Left colon (tissue), 2 donors: ENCODE data around the gene KIAA1958. TPM values are rescaled to one million over a fixed set of nuclear protein-coding genes. Genes with fewer than 3 reads are reported as not detected.
"Not testable (repeated sequence)": the region's sequence is repeated elsewhere in the genome, so short reads cannot be mapped to it uniquely, and the experiment has no call there.

Experiments used
- ATAC-seq: fragments of 200-7000 bp; cut with Tn5 transposase; one replicate; pipeline ENCODE4 v1.9.1; 2020; ENCODE audit warnings: mild to moderate bottlenecking, moderate library complexity
- DNase-seq, 2 donors: peaks; one replicate each; pipeline ENCODE4 v3.0.0-alpha.2; 2020
- intact Hi-C, 2 donors: fragments of 100-400 bp; cut with DNase I in 1 of 2; cut with micrococcal nuclease in 1 of 2; formaldehyde crosslinking; loops; one replicate each; pipeline versions ENCODE4 v1.11.2 to v1.14.0; 2022; cut with DNase I, micrococcal nuclease
- total RNA-seq, 2 donors: library from RNA; stranded (reverse); fragmentation: NEBNext Ultra II Directional; extraction: Animal tissue kit (Norgen Biotek cat#: 25700); gene quantifications; one replicate each; pipeline ENCODE4 v1.2.1, GENCODE V29; 2021
- donor health status: DM: no; HTN: no; CAD: no.
- donor health status: DM: yes; HTN: yes; CAD: no.

KIAA1958 gene
- total RNA-seq, 2 donors from 2014 or later = 8.7 to 9.5 TPM

DNA sequence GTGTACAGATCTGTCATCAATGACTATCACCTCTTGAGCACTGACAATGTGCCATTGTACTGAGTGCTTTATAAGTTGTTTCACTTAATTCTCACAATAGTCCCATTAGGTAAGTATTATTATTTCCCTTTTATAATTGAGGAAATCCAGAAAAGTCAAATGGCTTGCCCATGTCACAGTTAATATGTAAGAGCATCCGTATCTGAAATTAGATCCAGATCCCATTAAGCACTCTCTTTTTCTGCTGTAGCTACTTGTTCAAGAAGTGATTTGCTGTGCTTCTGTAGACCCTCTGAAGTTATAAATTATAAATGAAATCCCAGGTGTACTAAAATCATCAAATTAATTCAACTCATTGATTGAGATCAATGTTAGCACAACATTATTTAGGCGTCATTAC lies 136.6 kb downstream of the KIAA1958 start:
- no peak for ATAC-seq
- intact Hi-C loops = no loop called here
- no peak for DNase-seq

DNA sequence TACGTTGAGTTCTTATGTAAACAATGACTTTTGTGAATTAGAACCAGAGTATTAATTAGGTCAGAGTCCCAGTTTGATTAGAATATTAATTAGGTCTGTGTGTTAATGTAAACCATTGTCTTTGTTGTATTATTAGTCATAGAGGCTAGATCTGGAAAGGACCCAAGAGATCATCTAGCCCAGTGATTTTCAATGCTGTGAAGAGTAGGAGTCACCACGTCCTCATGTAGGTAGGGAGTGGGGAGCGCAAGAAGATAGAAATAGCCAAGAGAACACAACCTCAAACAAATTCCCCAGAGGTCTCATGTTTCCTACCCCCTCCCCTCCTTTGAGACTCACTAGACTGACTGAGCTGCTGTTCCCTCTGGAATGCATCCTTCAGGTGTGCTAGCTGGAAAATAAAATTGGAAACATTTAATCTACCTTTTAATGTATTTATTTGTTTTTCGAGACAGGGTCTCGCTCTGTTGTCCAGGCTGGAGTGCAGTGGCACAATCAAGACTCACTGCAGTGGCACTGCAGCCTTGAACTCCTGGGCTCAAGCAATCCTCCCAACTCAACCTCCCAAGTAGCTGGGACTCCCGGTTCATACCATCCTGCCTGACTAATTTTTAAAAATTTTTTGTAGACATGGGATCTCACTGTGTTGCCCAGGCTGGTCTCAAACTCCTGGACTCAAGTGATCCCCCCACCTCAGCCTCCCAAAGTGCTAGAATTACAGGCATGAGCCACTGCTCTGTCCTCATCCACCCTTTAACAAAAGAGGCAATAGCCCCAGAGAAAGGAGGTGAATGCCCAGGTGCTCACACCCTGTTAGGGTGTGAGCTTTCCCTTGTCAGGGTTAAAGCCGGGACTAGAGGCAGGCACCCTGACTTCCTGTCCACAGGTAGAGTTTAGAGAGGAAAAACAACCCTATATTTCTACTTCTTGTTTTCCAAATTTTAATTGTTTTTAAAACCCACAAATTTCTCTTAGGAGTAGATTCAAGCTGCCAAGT lies 138.4 kb downstream of the KIAA1958 start:
- no peak for ATAC-seq
- no peak for DNase-seq
- intact Hi-C loops = no loop called here

DNA sequence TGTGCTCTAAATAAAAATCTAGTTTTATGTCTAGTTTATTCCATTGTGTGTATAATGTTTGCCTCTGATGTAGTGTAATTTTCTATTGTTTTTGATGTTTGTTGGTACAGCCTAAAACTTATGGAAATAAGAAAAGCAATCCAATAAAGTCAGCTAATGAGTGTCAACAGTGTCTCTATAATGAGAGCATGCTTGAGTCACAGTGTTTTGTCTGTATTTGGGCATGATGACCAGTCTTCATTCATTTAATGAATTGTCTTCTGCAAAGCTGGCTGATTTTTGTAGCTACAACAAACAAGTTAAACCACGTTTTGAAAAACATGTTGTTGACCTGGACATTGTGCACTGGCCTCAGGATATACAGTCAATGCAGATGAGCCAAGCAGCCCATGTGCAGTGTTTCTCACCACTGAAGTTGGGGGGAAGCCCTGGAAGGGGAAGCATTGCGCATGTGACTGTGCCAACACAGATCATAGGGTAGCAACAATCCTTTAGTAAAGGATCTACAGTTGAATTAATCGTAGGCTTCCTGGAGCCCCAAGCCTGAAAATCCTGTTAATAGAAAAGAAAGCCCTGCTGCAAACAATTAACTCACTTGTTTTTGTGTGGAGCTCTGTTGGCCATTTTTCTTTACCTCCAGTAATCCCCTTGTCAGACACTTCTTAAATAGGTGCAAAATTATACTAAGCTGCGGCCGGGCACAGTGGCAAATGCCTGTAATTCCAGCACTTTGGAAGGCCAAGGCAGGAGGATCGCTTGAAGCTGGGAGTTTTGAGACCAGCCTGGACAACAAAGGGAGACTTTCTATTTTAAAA lies 143.3 kb downstream of the KIAA1958 start:
- DNase-seq (no peak), ATAC-seq (no peak)
- intact Hi-C loops = no loop called here

DNA sequence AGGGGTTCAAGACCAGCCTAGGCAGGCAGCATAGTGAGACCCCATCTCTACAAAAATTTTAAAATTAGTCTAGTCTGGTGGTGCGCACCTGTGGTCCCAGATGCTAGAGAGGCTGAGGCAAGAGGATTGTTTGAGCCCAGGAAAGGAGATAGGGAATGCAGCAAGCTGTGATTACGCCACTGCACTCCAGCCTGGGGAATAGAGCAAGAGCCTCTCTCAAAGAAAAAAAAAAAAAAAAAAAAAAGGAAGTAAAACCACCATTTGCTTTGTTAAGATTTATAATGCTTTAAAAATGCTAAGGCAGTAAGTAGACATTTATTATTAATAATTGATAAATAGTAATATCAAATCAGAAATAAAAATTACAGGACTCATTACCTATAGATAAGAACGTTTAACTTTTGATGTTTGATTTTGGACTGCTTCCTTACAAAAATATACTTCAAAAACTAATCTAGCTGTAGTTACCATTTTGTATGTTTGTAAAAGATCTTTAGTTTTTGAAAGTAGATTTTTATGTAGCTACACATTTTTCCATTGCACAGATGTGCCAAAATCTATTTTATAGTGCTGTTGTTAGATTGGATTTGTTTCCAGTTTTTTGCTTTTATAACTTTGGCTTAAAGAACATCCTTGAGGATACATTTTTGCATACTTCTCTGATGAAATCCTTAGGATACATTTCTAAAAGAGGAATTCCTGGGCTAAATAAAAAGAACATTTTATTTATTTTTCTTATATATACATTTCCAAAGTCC lies 144.9 kb downstream of the KIAA1958 start:
- ATAC-seq (no peak), DNase-seq (no peak)
- intact Hi-C loops = no loop called here

DNA sequence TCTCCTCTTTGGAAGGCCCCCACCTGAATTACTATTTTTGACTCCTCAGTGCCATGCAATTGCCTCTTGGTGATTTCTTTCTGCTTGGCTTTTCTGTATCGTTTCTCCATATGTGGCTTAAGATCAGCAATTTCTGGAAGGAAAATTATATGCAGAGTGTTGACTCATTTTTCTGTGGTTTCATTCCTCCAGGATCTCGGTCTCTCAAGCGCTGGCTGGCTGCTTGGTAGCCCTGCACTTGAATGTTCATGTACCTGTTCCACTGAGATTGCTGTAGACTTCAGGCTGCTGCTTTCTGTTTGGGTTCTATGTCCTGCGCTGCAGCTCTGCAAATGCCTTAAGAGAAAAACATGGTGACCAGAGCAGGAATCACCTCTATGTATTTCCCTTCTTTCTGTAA lies 153.7 kb downstream of the KIAA1958 start:
- intact Hi-C loops = no loop called here
- DNase-seq (no peak), ATAC-seq (no peak)

DNA sequence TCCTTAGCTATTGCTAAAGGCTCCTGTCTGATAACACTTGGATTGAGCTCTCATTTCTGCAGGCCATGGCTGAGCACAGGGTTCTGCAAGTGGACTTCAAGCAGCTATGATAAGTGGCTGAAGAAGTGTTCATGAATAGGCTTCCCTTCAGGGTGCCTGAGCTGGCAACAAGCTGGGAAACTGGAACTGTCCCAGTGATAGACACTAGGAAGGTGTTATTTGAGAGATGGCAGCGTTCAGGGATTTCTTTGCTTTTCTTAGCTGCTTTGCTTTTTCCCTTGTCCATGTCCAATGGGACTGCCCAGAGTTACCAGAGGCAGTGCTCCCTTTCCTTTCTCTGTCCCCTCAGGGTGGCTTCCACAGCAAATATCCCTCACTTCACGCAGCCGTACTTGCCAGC lies 155.5 kb downstream of the KIAA1958 start:
- ATAC-seq = no peak
- intact Hi-C loops = no loop called here

DNA sequence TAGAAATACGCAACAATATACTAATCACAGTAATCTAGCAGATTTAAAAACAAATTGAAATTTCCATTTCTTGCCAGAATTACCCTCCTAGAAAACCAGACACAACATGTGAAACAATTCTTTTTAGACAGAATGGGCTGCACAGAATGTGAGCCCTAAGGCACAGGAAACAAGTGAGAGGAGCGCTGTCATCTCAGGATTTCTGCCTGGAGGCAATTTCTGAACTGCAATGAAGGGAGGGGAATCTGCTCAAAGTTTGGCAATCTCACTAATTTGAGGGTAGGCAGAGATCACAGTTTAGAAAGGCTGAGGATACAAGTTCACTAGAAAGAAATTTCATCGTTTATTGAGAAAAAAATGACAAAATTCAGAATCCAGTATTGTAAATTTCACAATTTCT lies 161.0 kb downstream of the KIAA1958 start:
- intact Hi-C loops = no loop called here
- DNase-seq (no peak), ATAC-seq (no peak)

More for the DNA sequence above, 155.5 kb downstream of the KIAA1958 start:
- no peak for DNase-seq

DNA sequence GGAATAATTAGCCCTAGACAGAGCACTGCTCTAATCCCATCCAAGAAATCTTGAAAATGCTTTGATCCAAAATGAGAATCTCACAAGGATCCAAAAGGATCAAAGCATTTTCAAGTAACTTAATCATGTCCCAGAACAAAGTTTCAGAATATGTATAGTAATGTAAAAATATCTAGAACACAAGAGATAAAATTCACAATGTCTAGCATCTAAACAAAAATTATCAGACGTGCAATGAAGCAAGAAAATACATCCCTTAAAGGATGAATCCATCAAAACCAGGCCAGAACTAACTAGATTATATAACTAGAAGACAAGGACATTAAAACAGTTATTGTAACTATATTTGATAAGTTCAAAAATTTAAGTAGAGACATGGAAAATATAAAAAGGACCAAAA lies 162.0 kb downstream of the KIAA1958 start:
- no peak for ATAC-seq
- intact Hi-C loops = no loop called here

DNA sequence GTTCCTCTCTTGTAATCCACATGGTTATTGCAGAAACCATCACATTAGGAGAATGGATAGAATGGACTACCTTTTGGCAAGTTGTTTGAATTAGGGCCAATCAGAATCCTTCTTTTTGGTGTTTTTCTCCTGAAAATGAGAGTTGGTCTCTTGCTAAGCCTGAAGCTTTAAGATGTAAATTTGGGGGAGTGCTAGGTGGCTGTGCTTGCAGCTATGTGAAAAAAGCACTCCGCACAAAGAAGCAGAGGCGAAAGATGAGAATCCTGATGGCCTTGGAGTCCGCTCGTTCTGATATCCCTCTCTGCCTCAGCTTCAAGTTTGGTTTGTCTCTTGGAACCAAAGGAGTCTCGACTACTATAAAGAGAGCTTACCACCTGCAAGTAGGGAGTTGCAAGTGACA lies 167.7 kb downstream of the KIAA1958 start:
- intact Hi-C loops = no loop called here
- DNase-seq (no peak), ATAC-seq (no peak)

More for the DNA sequence above, 162.0 kb downstream of the KIAA1958 start:
- DNase-seq = no peak

DNA sequence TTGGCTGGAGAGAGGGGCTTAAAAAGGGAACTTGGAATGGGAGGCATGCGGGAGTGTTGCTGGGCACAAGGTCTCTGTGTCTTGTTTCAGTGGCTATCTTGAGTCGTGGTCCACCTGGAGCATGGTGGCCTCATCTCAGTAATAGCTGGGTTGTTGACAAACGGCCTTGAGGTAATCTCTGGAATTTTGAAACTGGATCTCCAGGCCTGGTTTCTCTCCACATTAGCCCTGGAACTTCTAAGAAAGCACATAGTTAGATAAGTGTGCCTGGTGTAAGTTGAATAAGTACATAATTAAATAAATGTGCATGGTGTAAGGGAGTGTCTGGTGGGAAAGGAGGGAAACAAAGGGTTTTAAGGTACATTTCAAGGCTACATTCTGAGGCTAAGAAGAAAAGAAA lies 169.0 kb downstream of the KIAA1958 start:
- DNase-seq = no peak
- intact Hi-C loops = no loop called here
- ATAC-seq = no peak

DNA sequence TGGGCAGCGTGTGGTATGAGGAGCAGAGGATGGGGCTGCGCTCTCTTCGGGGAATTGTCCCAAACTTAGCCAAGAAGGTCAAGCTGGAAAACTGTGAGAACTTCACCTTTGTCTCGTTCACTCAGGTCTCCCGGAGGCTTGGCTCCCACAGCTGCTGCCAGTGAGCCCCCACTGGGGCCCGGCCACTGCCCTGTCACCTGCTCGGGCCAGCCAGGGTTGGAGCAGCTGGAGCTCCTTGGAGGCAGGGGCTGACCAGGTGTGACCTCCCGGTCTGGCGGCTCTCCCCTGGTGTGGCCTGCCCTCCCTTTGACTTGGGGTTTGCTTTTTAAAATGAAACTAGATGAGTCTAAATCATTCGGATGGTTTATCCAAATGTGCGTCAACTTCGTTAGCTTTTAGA lies 173.3 kb downstream of the KIAA1958 start:
- ATAC-seq = no peak
- no peak for DNase-seq
- intact Hi-C loops = no loop called here

DNA sequence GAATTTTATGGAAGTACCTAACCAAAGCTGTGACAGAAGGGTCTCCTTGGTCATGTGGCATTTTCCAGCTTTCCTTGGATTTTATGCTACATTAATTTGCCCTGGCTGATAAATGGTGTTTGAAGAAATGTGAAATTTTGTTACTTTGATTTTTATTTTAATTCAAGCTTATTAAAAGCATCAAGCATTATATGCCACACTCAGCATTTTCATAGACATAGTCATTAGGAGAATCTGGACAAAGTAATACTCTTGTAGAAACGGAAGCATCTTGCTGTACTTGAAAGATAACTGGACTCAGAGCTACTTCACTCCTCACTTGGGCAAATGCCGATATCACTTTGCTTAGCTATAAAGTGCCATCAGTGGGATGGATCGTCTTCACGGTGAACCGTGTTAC lies 177.1 kb downstream of the KIAA1958 start:
- intact Hi-C loops = no loop called here
- no peak for ATAC-seq
- no peak for DNase-seq

DNA sequence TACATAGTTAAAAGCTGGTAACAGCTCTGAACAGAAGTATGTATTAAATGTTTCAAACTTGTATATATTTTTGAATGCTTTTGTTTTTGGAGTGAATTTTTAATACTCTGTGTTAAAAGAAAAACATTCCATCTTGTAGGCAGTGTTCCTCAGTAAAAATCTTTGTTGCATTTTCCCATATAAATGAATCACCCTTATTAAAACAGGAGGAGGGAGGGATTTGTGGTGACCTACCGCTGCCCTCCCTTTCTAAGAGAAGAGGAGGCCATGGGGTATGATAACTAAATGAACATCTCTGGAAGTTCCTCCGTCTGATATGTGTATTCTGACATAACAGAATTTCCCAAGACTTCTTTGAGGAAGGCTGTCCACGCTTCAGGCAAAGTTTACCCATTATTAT lies 177.9 kb downstream of the KIAA1958 start:
- ATAC-seq = no peak
- no peak for DNase-seq
- intact Hi-C loops = no loop called here

DNA sequence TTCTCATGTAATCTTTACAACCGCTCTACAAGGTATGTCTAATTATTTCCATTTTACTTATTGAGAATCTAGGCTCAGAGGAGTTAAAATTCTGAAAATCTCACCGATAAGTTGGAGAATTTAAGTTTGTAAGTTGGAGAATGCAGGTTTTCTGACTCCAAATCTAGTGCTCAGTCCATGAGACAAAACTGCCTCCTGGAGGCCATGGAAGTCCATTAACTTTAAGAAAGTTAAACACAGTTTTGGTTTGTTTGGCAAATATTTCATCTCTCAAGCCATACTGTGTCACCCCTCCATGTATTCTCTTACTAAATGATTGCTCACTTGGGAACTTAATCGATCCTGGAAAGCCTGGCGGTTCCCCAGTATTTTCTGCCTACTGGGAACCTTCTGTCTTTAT lies 178.7 kb downstream of the KIAA1958 start:
- intact Hi-C loops = no loop called here
- DNase-seq (no peak), ATAC-seq (no peak)

DNA sequence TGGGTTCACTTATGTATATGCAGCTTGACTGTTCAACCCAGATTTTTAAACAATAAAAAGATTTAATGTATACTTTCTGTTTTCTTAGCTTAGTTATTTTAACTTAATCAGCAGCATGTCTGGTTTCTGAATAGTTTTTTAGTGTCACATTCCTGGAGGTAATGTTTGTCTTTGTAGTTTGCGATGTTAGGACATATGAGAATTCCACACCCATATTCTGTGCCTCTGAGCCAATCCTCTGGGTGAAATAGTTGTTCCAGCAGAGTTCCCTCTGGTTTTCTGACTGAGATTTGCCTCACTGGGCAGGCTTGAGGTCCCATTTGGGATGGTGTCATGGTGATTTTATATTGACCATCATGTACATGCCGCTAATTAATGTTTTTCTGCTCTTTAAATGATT lies 182.7 kb downstream of the KIAA1958 start:
- intact Hi-C loops = no loop called here
- DNase-seq (no peak), ATAC-seq (no peak)

DNA sequence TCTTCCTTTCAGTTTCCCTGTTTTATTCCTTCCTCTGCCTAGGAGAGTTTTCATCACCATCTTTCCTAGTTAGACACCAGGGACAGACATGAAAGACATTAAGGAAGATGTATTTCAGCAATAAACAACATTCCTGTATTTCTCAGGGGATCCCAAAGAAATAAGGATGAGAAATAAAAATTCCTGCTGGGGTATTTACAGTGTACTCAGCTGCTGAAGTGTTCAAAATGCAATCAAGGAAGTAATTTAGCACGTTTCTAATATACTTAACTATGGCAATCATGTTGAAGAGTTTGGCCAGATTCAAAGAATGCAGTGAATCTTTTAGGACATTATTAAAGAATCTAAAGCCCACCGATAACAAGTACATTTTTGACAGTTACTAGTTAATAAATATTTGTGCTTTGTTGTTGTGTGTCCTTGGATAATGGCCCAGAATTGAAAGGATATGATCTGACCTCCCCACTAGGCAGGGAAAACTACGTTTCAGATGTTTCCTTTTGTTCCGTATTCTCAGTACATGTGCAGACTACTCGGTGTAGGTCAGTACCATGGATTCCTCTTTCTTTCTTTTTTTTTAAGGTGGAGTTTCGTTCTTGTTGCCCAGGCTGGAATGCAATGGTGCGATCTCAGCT lies 184.5 kb downstream of the KIAA1958 start:
- DNase-seq = no peak
- ATAC-seq = no peak
- intact Hi-C loops = no loop called here

DNA sequence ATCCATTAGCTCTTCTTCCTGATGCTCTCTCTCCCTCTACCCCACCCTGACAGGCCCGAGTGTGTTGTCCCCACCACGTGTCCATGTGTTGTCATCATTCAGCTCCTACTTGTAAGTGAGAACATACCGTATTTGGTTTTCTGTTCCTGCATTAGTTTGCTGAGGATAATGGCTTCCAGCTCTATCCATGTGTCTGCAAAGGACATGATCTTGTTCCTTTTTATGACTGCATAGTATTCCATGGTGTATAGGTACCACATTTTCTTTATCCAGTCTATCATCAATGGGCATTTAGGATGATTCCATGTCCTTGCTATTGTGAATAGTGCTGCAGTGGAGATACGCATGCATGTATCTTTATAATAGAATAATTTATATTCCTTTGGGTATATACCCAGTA lies 186.6 kb downstream of the KIAA1958 start:
- intact Hi-C loops, DNase-seq, ATAC-seq: not testable (repeated sequence)

DNA sequence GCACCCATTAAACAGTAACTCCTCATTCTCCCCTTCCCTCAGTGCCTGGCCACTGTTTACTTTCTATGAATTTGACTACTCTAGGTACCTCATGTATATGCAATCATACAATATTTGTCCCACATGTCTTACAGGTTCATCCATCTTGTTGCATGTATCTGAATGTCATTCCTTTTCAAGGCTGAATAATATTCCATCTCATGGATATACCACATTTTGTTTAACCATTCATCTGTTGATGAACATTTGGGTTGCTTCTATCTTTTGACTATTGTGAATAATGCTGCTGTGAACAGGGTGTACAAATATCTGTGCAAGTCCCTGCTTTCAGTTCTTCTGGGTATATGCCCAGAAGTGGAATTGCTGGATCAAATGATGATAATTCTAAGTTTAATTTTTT lies 190.4 kb downstream of the KIAA1958 start:
- intact Hi-C loops = no loop called here
- ATAC-seq (no peak), DNase-seq (no peak)
